OCI-M2 (cell line): ENCODE measurements around the gene TRIO.

ENCODE experiments used
- DNase-seq: peaks from one replicate; lab custom pipeline; 2025; ENCODE audit not compliant: unreplicated experiment; lab: John Stamatoyannopoulos, UW

Gene TRIO

DNA sequence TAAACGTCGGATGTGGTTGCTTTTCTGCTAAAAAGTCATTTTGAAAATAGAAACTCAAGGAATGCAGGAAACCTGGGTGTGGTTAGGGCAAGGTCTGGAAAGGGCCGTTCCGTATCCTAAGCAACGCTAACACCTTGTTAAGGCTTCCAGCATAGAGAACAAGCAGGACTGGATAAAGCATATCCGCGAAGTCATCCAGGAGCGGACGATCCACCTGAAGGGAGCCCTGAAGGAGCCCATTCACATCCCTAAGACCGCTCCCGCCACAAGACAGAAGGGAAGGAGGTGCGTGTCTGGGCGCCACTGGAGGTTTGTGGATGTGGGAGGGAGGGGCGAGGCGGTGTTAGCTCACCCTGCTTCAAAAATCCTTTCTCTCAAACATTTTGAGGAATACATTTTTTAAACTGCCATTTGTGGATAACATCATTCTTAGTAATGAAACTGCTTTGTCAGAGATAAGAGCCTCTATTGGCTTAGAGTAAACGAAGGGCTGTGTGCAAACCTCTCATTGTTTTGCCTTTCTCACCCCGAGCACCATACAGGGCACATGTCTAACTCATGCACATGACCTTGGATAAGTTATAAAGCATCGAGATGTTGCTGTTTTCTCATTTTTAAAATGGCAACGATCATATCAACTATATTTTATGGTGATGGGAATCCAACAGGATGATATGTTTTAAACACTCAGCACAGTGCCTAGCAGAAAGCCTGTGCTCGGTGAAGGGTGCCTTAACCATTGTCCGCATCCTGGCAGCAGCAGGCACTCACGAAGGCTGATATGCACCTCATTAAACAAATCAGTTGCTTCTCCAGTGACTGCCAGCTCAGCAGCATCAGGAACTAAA, 262.8 kb downstream of the TRIO start:
- DNase-seq: no peak

DNA sequence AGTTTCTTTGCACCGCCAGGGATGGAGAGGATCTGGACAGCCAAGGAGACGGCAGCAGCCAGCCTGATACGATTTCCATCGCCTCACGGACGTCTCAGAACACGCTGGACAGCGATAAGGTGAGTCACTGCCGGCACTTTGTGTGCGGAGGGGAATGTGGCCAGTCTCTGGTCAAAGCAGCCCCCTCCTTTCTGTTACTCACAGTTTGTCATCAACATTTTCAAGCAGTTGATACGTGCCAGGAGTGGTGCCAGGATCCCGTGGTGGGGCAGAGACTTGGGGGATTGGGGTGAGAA, 263.4 kb downstream of the TRIO start:
- DNase-seq: no peak

GRCh38 chr5:14407051-14407450, 263.9 kb downstream of the TRIO start:
- no peak for DNase-seq

DNA sequence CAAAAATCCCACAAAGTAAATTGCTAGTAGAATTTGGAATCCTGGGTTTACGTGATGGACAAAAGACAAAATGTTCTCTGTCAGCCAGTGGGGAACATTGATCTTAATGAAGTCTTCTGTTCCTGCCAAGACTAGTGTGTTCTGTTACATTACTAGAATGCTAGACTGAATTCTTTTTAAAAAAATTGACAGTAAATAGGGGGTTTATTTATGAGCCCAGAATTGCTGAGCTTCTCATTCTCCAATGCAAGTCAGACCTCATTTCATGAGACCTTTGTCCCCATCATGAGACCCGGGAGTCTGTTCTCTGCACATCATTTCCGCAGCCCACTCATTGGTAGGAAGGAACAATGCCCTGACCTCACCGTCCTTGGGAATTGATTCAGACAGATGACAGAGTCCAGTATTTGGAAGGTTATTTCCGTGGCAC, 264.6 kb downstream of the TRIO start:
- DNase-seq: no peak

DNA sequence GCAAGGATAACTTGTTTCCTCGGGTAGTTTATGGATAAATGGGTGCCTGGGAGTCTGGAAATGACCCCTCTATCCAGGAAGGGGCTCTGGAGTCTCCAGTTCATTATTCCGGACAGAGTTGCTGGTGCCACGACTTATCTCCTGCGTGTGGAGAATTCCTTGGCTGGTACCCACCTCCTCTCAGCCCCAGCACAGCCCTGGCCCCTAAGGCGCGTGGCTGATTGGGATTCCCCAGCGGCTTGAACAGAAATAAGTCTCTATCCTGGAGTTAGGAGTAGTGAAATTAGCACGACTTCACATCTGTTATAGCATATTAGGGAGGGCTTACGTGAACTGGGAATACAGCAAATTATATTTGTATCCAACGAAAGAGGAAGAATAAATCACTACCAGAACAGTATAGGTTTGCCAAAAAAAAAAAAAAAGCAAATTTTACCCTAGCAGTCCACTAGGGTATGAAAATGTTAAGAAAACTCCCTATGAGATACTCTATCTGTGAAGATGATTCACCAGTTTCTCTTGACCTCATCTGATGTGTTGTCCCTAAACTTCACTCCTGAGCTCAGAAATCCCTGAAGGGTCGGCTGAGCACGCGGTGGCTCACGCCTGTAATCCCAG, 265.9 kb downstream of the TRIO start:
- no peak for DNase-seq

GRCh38 chr5:14410068-14410393, 266.9 kb downstream of the TRIO start:
- no peak for DNase-seq

DNA sequence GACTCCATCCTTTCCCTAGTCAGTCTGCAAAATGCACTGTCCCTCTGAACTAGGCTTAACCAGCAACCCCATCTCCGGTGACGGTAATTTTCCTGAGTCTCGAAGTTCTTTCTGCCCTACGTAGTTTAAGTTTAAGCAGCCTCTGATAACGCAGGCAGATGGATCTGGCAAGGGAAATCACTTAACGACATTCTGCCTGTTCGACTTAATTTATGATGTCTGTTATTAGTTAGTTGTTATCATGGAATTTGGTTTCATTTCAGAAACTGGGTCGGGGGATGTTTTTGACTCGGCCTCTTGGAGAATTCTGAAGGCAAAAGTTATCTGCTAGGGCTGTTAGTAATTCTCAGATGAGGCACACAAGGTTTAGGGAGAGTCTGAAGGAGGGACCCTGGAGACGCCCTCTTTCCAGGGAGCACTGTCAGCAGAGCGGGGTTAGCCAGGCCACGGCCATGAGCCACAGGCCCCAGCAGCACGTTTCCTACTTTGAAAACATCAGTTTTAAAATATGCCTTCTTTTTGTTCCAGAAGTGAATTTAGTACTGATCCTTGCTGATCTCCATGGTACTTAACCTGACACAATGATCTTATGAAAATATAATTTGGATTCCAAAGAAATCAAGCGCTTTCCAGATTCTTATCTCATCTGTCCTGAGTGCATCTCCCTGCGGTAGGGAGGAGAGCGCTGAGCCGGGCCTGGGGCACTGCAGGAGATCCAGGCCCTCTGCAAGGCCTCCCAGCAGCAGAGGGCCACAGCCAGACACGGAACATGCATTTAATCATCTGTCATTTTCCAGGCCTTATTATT, 267.5 kb downstream of the TRIO start:
- DNase-seq: no peak

DNA sequence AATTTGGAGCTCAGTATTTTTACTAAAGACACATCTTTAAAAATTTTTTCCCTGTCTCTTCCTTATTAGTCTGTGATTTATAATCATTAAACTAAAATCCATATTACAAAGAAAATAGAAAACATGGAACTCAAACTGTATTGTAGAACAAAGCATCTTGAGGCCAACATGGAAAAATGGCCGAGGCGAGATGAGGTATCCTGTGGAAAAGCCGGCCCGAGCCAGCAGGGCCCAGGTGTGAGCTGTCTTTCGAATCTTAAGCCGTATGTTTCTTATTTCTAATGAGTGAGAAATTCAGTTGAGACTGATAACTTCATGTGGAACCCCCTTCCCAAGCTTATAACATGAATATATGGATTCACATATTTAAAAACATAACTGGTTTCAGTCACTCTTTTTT, 268.1 kb downstream of the TRIO start:
- no peak for DNase-seq

DNA sequence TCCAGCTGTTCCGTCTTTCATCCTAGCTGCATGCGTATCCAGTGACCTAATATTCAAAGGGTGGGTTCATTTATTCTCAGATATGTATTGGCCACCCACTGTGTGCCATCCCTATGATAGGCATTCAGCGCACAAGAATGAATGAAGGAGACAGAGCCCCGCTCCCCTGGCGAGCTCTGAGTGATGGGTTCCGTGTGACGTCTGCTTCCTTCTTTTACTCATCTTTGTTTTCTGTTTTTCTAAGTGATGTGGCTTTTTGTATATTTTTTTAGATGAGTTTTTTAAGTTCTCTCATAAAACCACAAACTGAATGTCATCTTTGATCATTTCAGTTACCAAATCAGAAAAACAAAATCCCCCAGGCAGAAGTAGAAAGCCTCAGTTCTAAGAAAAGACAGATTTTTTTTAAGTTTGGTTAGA, 270.2 kb downstream of the TRIO start:
- DNase-seq: no peak

DNA sequence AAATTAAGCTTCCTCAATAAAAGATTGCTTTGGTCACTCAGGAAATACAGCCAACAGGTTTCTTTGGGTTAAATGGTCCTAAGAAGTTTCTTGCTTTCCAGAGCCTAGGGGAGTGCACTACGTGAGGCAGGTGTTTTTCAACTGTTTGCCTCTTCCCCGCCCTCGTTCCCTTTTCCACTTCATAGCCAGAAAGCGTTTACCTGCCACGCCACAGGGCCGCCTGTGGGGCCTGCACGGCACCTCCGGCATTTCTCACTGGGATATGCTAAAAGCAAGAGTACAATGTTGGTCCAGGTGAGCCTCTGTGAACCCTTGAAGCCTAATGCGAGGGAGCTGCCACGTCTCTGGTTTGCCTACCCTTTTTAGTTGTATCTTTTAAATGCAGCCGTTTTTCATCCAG, 270.9 kb downstream of the TRIO start:
- DNase-seq: no peak

- no peak for DNase-seq
These were observed 271.5 kb downstream of the TRIO start for GRCh38 chr5:14414656-14415023.

DNA sequence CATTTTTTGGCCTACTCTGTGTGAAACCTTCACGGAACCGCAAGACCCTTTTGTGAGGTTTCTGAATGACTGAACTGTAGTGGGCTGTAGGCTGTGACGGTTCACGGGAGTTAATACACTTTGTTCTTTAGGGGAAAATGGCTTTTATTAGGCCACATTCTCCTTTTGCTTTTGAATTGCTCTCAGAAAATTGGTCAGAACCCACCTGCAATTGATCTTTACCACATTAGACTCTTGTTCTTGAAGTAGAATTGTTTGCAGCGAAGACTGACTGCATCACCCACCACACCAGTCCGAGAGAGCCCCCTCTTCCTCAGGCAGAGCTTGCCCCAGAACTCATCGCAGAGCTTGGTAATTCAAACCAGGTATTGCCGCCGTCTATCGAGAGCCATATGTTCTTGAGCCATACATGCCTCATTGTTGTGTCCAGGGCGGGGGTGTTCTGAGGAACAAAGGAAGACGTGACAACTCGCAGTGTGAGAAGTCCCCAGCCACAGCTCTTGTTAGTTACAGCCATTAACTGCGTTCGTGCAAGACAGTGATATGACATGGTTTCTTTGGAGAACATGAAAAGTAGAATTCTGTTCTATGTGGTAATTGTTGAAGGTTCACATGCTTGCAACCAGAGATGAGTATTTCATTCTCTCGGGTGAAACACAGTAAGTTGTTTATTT, 272.0 kb downstream of the TRIO start:
- DNase-seq: no peak

- DNase-seq: no peak
These were observed 272.5 kb downstream of the TRIO start for GRCh38 chr5:14415698-14416074.

GRCh38 chr5:14416621-14417275, 273.6 kb downstream of the TRIO start:
- no peak for DNase-seq

DNA sequence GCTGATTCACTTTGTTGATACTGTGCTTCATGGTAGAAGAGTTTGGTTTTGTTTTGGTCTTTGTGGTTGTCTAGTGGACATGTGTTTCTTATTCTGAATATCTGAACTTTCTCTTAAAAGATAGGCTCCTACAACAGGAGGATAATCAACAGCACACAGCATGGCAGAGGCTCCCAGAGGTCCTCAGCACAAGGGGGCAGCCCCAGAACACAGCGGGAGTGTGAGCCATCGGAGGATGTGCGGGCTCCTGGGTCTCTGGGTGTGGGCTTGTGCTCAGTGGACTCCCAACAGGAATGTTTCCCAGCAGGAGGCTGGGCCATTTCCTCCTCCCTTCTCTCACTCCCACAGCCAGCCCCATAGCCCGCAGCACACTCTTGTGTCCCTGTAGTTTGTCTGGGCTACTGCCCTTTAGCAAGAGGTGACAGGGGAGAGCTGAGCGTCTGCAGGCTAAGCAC, 274.2 kb downstream of the TRIO start:
- no peak for DNase-seq

DNA sequence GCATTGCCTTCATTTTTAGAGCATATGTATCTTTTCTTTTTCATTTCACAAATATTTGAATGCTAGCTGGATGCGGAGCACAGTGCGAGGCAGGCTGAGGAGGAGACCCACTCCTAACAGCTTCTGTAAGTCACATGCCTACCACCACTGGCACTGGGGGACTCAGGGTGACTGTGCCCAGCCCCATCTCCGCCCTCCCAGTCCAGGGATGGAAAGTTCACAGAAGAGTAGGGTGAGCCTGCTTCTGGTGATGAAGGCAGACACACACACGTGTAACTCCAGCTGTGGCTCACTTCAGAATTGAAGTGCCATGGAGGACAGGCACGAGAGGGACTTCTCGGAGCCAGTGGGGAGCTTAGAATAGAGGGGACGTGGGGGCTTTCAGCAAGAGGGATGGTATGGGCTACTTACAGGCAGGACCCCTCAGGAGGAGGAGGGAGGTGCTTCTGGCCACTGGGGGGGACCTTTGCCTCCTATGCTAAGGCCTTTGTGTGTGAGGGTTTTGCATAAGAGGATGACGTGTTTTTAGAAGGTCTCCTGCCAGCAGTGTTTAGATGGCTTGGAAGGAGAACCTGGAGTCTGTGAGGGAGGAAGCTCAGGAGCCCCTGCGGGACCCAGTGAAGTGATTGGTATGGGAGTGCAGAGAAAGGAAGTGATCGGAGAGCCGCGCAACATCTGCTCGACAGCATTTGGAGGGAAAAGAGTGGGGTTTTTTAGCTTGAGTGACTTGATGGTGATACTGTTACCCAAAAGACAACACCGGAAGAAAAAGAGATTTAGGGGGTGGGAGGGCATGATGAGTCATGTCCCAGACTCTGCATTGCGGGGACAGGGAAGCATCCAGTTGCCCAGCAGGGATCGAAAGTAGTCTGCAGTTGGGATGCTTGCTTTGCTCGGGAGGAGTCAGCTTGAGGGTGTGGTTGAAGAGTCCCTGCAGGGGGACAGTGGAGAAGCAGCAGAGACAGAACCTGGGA, 274.9 kb downstream of the TRIO start:
- no peak for DNase-seq

- no peak for DNase-seq
These were observed 276.5 kb downstream of the TRIO start for GRCh38 chr5:14419686-14420085.

DNA sequence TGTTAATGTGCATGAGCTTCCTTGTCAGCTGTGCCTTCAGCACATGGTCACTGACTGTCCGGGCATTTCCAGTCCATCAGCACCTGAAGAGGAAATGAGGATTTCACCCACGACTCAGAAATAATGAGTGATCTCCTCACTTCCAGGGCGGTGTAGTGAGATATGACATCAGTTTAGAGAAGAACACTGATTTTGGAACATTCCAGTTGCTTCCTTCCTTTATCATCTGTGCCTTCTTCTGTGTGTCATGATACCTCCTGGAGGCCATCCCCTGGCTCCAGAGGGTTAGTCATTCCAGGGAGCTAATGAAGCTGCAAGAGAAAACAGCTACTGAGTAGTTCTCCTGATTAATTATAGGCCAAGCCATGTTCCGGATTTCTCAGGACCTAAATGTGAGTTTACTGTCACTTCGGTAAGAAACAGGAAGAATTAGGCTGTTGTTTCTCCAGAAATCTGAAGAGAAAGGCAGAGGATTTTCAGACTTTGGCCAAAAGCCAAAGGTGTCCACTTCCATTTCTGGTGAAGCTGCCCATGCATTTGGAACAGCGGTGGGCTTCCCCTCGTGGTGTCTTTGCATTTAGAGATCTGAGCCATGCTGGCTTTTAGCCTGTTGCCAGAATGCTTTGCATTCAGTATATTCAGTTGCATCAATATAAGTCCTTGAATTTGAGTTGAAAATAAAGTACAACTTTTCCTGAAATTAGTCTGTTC, 277.1 kb downstream of the TRIO start:
- no peak for DNase-seq

DNA sequence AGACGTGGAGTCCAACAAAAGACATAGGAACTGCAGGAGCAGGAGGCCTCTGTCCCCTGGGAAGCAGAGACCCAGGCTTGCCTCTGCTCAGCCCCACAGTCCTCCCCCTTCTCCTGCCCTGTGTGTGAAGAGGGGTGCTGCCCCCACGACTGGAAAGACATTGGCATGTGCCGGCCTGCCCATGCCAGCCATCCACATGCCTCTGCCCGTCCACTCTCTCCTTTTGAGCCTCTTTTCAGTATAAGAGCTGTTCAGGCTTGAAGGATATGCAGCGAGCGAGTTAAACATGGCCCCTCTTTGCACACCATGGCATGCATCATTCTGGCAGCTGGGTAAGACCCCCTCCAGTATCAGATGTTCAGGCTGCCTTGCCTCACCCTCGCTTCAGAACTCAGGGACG, 278.7 kb downstream of the TRIO start:
- no peak for DNase-seq
